ENCODE measurements around the gene LPO. TPM values are rescaled to one million over a fixed set of nuclear protein-coding genes. Genes with fewer than 3 reads are reported as not detected.
A peak's percentile ranks its signal among the peaks of the same experiment; 100 is the strongest.

The LPO gene
- total RNA-seq, 4 donors from 2014 or later = 0.06 to 0.59 TPM; not detected in 2

DNA sequence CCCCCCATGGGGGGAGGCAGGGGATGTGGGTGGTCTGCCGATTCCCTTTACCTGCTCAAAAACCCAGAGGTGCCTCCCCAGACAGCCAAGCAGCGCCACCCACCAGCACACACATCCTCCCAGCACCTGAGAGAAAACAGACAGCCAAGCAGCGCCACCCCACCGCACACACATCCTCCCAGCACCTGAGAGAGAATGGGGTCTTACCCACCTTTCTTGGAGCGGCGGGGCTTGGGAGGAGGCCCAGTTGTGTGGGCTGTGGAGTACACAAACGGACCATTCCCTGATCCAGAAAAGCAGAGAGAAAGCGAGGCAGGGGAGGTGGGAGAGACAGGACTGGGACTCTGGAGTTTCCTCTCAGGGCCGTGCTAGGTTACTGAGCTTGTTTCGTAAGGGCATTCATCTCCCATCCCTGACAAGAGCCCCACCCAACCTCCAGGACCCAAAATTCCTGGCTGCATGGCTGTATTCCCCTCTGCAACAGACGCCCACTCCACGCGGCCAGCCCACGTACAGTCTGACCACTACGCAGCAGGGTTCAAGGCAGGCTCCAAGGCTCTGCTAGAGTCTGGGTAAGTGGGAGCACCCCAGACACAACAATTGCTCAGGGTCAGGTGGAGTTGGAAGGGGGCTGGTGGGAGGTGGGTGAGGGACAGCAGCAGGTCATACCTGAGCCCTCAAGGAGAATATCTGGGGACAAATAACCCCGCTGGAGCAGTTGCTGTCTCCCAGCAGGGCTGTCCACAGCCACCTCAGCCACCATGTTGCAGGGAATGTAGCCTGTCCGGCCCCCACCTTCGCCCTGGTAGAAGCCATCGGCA is 68.0 kb downstream of the LPO start:
- TF ChIP-seq CTCF (IDR thresholded peaks at IDR 0.05) (no peak), POLR2A (IDR thresholded peaks at IDR 0.05) (no peak)
- intact Hi-C loops (cut with DNase I; ENCODE audit: low total_unique reads) = no loop called here
- DNase-seq (ENCODE audit: low spot score in 2 of 2) = peak in 1 of 2 donors; percentile 61
- 77 to 86% methylated on average over 19 of the region's 19 CpGs for WGBS, 2 donors
- no peak overlapping the region for H3K4me3 ChIP-seq (ENCODE audit: low read depth, poor library complexity, severe bottlenecking)

GRCh38 chr17:58307468-58308172 is 69.2 kb downstream of the LPO start:
- peak in 1 of 2 donors; percentile 74 for DNase-seq (ENCODE audit: low spot score in 2 of 2)
- intact Hi-C loops (cut with DNase I; ENCODE audit: low total_unique reads) = no loop called here
- 84 to 87% methylated on average over 20 of the region's 20 CpGs for WGBS, 2 donors

DNA sequence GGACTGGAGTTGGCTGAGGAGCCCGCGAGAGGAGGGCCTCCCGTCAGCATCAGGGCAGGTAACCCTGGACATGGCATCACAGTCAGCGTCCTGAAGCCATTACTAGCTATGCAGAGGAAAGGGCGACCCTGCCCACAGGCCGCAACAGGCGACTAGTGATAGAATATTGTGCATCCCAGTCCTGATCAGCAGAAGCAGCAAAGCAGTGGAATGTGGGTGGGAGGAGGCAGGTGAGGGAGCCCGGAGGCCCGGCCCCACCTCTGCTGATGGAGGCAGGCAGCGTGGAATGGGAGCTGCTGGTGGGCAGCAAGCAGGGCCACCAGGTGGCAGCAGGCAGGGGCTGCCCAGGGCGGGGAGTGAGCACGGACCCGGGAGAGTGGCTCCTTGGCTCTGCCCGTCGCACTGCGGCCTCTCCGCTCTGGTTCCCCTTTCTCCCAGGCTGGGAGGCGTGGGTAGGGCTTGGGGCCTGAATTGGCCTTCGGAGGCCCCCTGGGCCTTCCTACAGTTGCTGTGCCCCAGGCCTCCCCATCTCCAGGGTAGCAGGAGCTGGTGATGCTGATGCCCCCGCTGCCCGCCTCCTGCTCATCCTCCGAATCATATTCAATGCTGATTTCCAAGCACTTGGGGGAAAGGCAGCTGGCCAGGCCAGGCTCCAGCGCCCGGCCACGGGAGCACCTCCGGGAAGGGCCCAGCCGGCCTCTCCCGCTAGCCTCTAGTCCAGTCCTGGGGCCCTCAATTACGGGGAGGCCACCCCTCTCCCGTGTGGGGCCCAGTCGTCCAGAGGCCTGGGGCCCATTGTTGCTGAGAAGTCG is 70.0 kb downstream of the LPO start:
- 73 to 83% methylated on average over 31 to 32 of the region's 32 CpGs for WGBS, 2 donors
- peak; percentile 7 to 76 for DNase-seq (ENCODE audit: low spot score in 2 of 2)
- intact Hi-C loops (cut with DNase I; ENCODE audit: low total_unique reads) = no loop called here

More at GRCh38 chr17:58307468-58308172, 69.2 kb downstream of the LPO start:
- no peak for TF ChIP-seq CTCF (IDR thresholded peaks at IDR 0.05)
- TF ChIP-seq POLR2A (IDR thresholded peaks at IDR 0.05) = no peak
- H3K4me3 ChIP-seq (ENCODE audit: low read depth, poor library complexity, severe bottlenecking) = no peak overlapping the region

DNA sequence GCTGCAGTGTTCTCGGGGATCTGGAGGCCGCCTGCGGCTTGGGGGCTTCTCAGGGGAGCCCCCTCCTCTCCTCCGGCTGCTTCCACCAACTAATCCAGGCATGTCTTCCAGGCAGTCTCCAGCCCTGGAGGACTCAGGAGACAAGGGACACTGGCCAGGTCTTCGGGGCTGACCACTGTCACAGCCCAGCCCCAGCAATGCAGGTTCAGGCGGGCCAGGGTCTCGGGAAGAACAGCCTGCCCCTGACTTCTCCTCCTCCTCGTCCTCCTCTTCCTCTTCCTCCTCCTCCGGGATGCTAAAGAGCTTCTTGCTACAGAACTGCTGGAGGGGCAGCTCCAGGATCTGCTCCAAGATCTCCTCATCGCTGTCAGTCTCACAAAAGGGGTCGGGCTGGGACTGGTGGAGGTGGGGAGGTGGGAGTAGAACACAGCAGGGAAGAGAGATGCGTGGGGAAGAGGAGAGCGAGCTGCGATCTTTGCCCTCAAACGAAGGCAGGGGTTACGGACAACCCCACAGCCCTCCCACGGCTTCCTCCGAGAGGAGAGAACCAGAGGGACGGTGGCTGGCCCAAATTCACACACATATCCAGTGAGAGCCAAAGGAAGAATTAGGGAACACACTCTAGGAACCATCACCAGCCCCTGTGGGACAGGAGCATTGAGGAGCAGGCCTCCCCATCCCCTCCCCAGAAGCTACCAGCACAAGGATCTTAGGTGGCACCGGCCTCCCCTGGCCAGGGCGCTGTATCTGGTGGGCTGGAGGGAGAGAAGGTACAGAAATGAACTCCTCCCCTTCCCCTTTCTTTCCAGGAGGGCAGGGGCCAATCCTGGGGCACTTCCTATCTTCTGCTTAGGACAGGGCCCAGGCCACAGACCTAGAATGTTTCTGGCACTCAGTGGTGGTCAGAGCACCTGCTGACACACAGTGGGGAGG is 70.9 kb downstream of the LPO start:
- intact Hi-C loops (cut with DNase I; ENCODE audit: low total_unique reads) = no loop called here
- H3K4me3 ChIP-seq (ENCODE audit: low read depth, poor library complexity, severe bottlenecking) = no peak overlapping the region
- peak in 1 of 2 donors; percentile 48 for DNase-seq (ENCODE audit: low spot score in 2 of 2)
- 84 to 85% methylated on average over 21 of the region's 21 CpGs for WGBS, 2 donors
- TF ChIP-seq POLR2A (IDR thresholded peaks at IDR 0.05) (no peak), CTCF (IDR thresholded peaks at IDR 0.05) (no peak)

More for the DNA sequence above, 70.0 kb downstream of the LPO start:
- TF ChIP-seq POLR2A (IDR thresholded peaks at IDR 0.05) = no peak
- TF ChIP-seq CTCF (IDR thresholded peaks at IDR 0.05) = no peak
- no peak overlapping the region for H3K4me3 ChIP-seq (ENCODE audit: low read depth, poor library complexity, severe bottlenecking)

GRCh38 chr17:58309918-58310259 is 71.5 kb downstream of the LPO start:
- intact Hi-C loops (cut with DNase I; ENCODE audit: low total_unique reads) = no loop called here
- peak in 1 of 2 donors; percentile 62 for DNase-seq (ENCODE audit: low spot score in 2 of 2)
- WGBS, 2 donors = 70 to 78% methylated on average over 5 of the region's 5 CpGs

More at GRCh38 chr17:58309918-58310259, 71.5 kb downstream of the LPO start:
- no peak for TF ChIP-seq POLR2A (IDR thresholded peaks at IDR 0.05)
- TF ChIP-seq CTCF (IDR thresholded peaks at IDR 0.05) = no peak
- H3K4me3 ChIP-seq (ENCODE audit: low read depth, poor library complexity, severe bottlenecking) = no peak overlapping the region

Measured in lower leg skin (tissue), 4 donors.